GM18517 (cell line): ENCODE data around the gene ADAMTS19.
"Not testable (repeated sequence)": the region's sequence is repeated elsewhere in the genome, so short reads cannot be mapped to it uniquely, and the experiment has no call there.

Experiments used
- ATAC-seq: cut with Tn5 transposase; IDR thresholded peaks from one replicate; pipeline ENCODE4 v1.9.1; 2021; ENCODE audit warnings: mild to moderate bottlenecking, moderate library complexity; ENCODE audit not compliant: unreplicated experiment

ADAMTS19 gene

GRCh38 chr5:129572060-129572459 lies 112.0 kb downstream of the ADAMTS19 start:
- no peak for ATAC-seq

DNA sequence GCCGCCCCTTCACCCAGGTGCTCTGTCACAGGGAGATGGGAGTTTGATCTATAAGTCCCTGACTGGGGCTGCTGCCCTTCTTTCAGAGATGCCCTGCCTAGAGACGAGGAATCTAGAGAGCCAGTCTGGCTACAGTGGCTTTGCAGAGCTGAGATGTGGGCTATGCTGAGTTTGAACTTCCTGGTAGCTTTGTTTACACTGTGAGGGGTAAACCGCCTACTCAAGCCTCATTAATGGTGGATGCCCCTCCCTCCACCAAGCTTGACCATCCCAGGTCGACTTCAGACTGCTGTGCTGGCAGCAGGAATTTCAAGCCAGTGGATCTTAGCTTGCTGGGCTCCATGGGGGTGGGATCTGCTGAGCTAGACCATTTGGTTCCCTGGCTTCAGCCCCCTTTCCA lies 124.4 kb downstream of the ADAMTS19 start:
- not testable (repeated sequence) for ATAC-seq

GRCh38 chr5:129591508-129592160 lies 131.5 kb downstream of the ADAMTS19 start:
- ATAC-seq = no peak

DNA sequence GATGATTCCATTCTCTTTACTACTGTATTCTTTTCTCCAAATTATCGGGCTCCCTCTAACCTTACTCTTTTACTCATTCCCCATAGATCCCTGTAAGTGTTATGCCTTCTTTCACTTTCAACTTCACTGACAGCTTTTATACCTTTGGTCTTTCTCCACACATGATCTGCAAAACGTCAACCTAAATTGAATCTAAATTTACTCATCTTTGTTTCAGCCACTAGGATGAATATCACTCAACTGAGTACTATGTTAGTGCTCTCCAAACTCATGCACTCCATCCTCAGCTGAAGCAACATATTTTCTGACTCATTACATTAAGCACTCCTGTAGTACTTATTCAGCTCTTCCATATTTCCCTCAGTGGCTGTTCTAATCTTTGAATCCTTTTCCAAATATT lies 133.4 kb downstream of the ADAMTS19 start:
- no peak for ATAC-seq

GRCh38 chr5:129601576-129601975 lies 141.5 kb downstream of the ADAMTS19 start:
- no peak for ATAC-seq

- no peak for ATAC-seq
These were observed 148.3 kb downstream of the ADAMTS19 start for GRCh38 chr5:129608350-129608749.

- no peak for ATAC-seq
These were observed 149.6 kb downstream of the ADAMTS19 start for GRCh38 chr5:129609710-129610109.

DNA sequence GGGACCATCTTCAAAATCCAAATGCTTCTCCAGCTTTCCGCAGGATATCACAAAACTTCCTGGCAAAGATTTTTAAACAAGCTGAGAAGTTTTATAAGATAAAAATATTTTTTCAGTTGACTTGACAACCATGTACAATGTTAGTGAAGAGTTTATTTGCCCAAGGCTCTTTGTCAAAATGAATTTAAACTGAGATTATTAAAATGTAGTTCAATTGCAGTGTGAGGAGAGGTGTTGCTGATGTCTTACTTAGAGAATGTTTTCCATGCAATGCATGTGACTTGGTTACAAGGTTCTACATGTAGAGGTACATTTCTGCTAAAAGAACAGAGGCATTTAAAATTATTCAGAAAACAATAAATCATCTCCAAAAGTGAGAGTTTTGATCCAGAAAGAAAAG lies 156.4 kb downstream of the ADAMTS19 start:
- no peak for ATAC-seq

GRCh38 chr5:129617206-129617605 lies 157.1 kb downstream of the ADAMTS19 start:
- no peak for ATAC-seq

DNA sequence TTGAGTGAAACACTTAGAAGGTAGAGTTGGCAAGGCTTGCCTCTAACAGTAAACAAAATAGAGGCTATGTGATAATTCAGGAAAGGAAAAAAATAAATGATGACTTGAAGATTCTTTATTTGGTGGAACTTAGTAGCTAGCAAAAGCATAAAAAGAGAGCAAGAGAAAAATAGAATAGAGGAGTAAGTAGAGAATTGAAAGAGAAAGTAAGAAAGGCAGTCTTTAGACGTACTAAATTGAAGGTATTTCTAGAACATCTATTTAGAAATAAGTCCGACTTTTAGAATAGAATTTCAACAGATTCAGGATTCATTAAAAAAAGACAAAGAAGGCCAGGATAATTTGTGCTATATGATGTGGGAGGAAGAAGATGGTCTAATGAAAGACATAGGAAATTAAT lies 159.7 kb downstream of the ADAMTS19 start:
- ATAC-seq = no peak

DNA sequence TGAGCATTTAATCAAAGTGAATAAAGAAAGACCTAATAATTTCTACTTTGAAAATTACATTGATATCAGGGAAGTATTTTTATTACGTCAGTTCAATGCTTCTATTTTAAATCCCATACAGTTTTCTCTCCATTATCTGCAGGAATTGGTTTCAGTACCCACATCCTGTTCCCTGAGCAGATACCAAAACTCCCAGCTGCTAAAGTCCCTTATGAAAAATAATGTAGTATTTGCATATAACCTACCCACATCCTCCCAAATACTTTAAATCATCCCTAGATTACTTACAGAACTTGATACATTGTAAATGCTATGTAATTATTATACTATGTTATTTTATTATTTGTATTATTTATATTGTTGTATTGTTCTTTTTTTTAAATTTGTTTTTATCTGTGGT lies 162.4 kb downstream of the ADAMTS19 start:
- no peak for ATAC-seq

DNA sequence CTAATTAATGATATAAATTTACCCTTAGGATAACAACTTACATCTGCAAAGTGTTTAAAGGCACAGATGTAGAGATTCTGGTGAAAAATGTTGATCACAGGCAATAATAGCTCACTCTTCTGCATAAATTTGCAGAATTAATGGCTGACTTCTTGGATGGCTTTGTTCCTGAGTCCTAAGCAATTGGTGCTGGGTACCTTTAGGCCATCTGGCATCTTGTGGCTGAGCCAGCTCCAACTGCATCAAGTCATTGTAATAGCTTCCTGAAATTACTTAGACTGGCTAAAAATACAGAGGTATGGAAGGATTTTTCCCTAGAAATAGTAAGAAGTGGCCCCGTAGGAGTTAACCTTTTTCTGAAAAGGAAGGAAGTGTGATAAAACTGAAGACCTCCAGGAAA lies 169.5 kb downstream of the ADAMTS19 start:
- ATAC-seq = no peak

DNA sequence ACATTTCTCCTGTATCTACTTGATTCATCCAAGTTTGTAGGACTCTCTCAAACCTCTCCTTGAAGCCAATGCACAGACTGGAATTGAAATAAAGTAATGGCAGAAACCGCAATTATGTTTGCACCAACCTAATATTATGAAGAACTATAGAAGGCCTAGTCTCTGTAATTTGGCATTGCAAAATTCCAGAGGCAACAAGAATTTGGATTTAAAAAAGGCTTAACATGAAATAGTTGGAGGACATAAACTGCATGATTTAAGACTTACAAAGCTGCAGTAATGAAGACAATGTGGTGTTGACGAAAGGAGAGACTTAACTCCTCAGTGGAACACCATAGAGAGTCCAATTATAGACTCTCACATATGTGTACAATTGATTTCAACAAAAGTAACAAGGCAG lies 170.0 kb downstream of the ADAMTS19 start:
- no peak for ATAC-seq

DNA sequence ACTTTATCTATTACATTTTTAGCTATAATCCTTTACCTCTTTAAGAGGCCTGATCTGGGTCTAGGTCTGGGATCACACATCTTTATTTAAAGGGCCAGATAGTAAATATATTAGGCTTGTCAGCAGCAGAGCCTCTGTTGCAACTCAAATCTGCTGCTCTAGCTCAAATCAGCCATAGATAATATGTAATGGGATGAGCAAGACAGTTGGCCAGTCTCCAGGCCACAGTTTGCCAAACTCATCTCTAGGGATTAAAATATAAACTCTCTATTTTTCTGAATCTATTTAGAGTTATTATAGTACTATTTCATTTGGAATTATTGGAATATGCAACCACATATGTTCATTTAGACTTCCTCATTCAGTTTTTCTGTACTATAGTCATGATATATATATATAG lies 171.9 kb downstream of the ADAMTS19 start:
- ATAC-seq = no peak

DNA sequence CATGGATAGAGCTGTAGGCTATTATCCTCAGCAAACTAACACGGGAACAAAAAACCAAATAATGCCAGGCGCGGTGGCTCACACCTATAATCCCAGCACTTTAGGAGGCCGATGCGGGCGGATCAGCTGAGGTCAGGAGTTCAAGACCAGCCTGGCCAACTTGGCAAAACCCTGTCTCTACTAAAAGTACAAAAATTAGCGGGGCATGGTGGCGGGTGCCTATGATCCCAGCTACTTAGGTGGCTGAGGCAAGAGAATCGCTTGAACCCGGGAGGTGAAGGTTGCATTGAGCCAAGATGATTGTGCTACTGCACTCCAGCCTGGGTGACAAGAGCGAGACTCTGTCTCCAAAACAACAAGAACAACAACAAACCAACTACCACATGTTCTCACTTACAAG lies 177.4 kb downstream of the ADAMTS19 start:
- ATAC-seq = not testable (repeated sequence)

DNA sequence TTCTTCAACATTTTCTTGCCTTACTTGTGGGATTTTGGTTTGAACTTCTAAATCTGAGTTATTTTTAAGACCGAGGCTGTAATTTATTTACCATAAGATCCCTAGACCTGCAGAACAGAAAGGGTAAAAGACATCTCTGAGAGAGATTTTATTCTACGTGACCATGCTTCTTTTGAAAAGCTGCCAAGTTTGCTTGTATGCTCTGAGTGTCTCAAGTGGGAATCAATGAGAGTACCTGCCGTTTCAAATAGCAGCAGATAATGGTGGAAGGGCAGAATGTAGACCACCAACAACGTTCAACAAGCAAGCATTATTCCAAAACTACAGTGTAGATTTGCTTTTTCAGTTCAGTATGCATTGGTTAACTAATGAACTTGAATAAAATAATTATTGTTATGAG lies 179.2 kb downstream of the ADAMTS19 start:
- ATAC-seq = no peak

GRCh38 chr5:129652349-129653056 lies 192.4 kb downstream of the ADAMTS19 start:
- ATAC-seq = no peak

- no peak for ATAC-seq
These were observed 192.9 kb downstream of the ADAMTS19 start for GRCh38 chr5:129653057-129653375.

DNA sequence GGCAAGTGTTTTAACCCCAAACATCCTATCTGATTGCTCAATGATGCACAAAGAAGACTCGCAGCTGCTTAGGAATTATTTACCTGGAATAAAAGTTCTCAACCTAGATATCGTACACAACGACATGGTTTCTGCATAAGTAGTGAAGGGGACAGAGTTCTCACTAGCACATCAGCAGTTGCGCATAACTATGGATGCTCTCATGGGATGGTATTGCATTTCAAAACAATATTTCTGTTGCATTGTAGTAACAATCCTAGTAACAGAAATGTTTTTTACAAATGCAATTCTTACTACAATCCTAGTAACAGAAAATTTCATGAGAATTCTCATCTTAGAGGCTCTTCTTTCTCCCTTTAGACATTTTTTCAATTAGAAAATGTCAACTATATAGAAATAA lies 193.3 kb downstream of the ADAMTS19 start:
- no peak for ATAC-seq

DNA sequence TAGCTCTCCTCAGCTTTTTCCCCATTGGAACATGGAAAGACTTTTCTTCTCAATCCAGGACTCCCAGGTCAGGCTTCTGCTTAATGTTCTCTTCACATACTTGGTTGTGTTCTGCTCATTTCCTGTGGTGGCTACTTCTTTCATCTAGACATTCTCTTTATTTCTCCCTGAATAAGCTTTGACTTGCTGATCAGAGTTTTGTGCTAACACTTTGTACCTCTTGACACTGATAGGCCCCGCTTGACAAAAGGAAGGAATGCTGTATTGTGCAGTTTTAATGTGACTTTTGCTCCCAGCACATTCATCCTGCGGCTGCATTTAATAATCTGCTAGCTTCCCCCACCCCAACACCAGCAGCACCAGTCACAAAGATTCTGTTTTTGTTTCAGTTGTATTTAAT lies 196.9 kb downstream of the ADAMTS19 start:
- no peak for ATAC-seq

DNA sequence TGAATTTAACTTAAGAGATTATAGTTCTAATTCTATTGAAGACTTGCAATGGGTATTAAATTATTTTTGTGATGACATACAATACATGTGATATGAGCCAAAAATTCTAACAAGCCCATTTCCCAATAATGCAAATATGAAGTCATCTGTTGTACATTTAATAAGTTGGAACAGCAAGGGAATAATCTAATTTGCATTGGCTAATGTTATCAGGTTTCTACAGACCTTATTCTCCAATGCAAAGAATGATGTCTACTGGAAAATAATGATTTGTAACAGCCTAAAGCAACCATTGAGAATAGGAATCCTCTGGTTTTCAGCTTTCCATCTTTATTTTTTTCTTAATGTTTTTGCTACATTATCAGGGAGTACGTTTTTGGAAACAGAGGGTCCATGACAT lies 198.7 kb downstream of the ADAMTS19 start:
- ATAC-seq = no peak

DNA sequence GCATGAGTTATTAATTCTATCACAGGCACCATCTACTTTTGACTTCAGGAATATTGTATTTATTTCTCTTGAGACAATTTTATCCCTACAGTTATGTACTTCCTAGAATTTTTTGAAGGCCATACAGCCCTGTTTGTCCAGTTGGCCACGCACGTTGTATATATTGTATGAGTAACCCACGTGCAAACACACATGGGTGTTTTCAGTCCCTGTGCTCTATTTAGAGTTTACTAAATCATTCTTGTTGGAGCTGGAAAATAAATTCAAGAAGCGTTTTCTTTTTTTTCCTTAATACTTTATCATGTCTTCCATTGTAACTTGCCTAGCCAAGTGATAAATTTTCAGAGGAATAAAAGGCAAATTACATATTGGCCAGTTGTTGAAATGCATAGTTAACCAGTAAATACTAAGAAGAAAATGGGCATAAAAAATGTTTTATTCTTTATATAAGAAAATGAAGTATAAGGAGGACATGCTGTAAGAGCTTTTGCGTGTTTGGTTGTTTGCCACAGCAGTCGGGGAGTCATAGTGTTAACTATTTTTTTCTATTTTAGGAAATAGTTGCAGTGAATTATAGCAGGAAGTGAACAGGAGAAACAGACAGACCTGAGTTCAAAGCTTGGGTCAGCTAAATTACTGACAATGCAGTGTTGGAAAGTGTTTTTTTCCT lies 201.4 kb downstream of the ADAMTS19 start:
- no peak for ATAC-seq
